Stimulated activated memory B cell treated with anti-CD40 and anti-IgM and Interleukin-4, amounts not matched to agents 10 μg/mL and 1 μg/mL and 100 μg/mL, for 72 hours (primary cell): ENCODE results near the gene CDH4.
A peak's percentile ranks its signal among the peaks of the same experiment; 100 is the strongest.

Source experiments
- ATAC-seq: fragments of 150-1000 bp; cut with Tn5 transposase; 2 replicates; pipeline ENCODE4 v1.10.0; 2021
- H3K27ac Mint-ChIP-seq: one replicate; pipeline ENCODE4 v1.8.0; 2022; ENCODE audit warnings: mild to moderate bottlenecking, mixed read lengths
- H3K27me3 Mint-ChIP-seq: one replicate; pipeline ENCODE4 v1.8.0; 2022; ENCODE audit warnings: mixed read lengths
- H3K36me3 Mint-ChIP-seq: one replicate; pipeline ENCODE4 v1.8.0; 2022; ENCODE audit warnings: mixed read lengths
- H3K4me1 Mint-ChIP-seq: one replicate; pipeline ENCODE4 v1.8.0; 2022; ENCODE audit warnings: mixed read lengths
- H3K4me3 Mint-ChIP-seq: one replicate; pipeline ENCODE4 v1.8.0; 2022; ENCODE audit warnings: mild to moderate bottlenecking, moderate library complexity, mixed read lengths
- H3K9me3 Mint-ChIP-seq: one replicate; pipeline ENCODE4 v1.8.0; 2022; ENCODE audit warnings: mixed read lengths

CDH4 gene

DNA sequence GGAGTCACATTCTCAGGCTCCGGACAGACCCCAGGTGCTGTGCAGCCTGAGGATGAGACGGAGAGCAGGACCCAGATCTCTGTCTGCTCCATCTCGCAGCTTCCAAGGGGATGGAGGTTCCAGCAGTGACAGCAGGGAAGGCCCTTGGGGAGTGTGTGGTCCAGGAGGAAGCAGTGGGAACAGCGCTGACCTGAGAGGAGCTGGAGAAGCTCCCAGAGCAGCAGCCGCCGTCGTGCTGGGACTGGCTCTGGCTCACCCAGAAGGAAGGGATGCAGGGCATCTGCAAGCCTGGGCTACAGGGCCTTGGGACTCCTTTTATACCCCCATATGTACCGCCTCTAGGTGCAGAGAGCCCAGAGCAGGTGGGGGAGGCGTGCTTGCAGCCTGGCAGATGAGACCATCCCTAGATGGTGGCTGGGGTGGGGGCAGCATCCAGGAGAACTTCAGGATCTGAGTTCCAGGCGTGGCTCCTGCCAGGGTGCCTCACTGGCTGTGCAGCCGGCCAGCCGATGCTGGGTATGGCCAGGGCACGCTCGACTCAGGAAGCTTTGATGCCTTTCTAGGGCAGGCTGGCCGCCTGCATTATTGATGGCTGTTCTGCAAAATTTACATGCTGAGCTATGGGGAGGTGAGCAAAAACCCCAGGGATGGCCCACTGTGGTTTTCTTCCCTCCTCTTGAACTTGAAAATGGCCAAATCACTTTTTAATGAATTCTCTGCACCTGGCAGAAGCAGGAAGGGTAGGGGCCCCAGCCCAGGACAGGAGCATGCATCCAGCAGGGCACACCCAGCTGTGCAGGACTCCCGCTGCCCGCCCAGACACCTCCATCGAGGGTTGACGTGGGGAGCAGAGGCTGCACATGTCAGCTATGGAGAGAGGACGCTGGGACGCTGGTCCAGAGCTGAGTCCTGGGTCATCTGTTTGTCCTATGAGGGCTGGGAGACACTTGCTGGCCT, 634.0 kb downstream of the CDH4 start:
- no peak overlapping the region for H3K4me3 Mint-ChIP-seq
- H3K9me3 Mint-ChIP-seq = peaks cover 13% of the 10 kb centered on the region
- H3K36me3 Mint-ChIP-seq = no peaks in the 10 kb centered on the region
- peaks cover 30% of the 10 kb centered on the region for H3K27me3 Mint-ChIP-seq
- no peak for ATAC-seq
- peaks cover 5% of the 10 kb centered on the region for H3K4me1 Mint-ChIP-seq
- no peak overlapping the region for H3K27ac Mint-ChIP-seq

DNA sequence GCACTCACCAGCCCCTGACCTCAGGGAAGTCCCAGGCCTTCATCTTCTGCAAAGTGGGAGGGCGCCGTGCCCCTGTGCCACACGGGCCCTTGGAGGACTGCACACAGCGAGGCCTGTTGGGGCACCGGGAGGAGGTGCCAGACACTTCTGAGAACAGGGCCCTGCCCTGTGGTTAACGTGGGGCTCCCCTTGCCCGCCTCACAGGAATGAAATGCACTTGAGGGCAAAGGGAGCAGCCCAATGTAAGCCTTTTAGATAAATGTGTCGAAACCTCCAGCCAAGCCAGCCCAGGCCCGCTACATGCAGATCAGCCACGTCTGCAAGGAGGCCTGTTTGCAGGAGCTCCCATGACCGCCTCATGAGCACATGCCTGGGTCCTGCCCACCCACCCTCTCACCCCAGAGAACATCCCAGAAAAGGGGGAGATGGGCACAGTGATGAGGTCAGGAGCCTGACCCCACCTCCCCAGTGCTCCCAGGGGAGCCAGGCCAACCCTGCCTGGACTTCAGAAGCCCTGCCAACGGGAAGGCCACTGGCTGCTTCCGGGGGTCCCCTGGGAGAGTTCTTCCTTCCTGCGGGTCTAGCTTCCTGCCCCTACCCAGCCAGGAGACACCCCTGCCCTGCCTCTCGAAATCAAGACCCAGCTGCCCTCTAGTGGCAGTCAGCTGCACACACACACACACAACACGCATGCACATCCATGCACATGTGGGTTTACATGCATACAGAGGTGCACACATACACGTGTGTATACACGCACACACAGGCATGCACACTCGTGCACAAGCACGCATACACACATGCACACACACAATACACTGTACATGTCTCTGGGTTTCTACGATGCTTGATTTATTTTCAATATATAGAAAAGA, 634.9 kb downstream of the CDH4 start:
- peaks cover 5% of the 10 kb centered on the region for H3K4me1 Mint-ChIP-seq
- H3K36me3 Mint-ChIP-seq = no peaks in the 10 kb centered on the region
- peak; percentile 54 for ATAC-seq
- H3K27me3 Mint-ChIP-seq = peaks cover 31% of the 10 kb centered on the region
- no peak overlapping the region for H3K27ac Mint-ChIP-seq
- no peak overlapping the region for H3K4me3 Mint-ChIP-seq
- H3K9me3 Mint-ChIP-seq = peaks cover 13% of the 10 kb centered on the region

DNA sequence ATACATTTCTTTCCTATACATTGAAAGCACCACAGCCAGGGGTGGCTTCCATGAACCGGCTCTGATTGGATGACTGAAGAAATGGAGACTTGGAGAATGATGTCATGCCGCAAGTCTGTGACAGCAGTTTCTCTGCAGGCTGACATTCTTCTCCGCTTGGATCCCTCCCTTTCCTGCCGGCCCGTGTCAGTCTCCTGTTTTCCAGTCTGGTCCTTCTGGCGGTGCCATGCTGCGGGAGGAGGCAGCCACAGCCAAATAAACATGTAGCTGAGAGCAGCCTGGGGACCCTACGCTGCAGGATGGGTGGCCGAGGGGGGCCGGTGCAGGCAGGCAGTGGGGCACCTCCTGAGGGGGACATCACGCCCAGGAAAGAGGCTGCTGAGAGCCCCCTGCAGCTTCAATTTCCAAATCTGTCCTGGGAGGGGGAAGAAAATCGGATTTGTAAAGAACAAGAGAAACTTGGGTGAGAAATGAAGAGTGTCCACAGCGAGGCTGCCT, 635.6 kb downstream of the CDH4 start:
- H3K4me1 Mint-ChIP-seq = peaks cover 5% of the 10 kb centered on the region
- no peak overlapping the region for H3K27ac Mint-ChIP-seq
- H3K36me3 Mint-ChIP-seq = no peaks in the 10 kb centered on the region
- no peak for ATAC-seq
- H3K9me3 Mint-ChIP-seq = peaks cover 16% of the 10 kb centered on the region
- H3K27me3 Mint-ChIP-seq = peaks cover 38% of the 10 kb centered on the region
- H3K4me3 Mint-ChIP-seq = no peak overlapping the region

DNA sequence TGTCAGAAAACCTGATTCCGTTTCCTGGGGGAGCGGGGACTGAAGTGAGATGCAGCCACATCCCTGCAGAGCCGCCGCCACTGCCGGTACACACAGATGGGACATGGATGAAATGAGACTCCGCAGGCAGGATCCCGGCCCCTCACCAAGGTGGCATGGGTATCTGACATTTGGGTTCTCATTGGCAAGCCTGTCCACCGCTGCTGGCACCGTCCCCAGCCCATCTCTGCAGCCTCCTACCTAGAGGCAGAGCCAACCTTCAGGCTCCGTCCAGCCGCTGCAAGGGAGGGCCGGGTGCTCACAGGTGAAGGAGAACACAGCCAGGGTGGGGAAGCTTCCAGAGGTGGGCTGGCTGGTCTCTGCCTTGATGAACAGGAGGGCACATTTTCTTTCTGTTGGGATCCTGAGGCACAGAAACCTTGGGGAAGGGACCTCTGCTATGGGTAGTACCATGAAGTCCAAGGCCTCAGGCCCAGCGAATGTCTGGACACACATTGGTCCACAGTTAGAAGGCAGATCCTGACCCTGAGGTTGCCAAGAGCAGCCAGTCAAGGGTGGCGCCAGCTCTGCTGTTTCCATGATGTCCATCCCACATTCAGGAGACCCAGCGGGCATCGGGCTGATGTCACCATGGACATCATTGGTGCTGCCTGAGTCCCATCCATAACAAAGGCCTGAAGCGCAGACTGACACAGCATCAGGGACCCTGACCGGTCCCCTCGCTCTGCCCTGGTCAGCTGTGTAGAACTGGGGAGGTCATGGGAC, 636.2 kb downstream of the CDH4 start:
- no peak overlapping the region for H3K27ac Mint-ChIP-seq
- H3K4me1 Mint-ChIP-seq = peaks cover 5% of the 10 kb centered on the region
- H3K27me3 Mint-ChIP-seq = peaks cover 34% of the 10 kb centered on the region

DNA sequence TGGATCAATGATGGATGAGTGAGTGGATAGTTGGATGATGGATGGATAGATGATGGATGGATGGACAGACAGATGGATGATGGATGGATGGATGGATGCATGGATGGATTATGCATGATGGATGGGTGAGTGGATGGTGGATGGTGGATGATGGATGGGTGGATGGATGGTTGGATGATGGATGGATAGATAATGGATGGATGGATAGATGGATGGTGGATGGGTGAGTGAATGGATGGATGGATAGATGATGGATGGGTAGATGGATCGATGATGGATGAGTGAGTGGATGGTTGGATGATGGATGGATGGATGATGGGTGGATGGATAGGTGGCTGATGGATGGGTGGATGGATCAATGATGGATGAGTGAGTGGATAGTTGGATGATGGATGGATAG, 637.6 kb downstream of the CDH4 start:
- Mint-ChIP-seq H3K27ac (no peak overlapping the region), H3K27me3 (peaks cover 30% of the 10 kb centered on the region), H3K9me3 (peaks cover 21% of the 10 kb centered on the region)

More for the DNA sequence above, 636.2 kb downstream of the CDH4 start:
- H3K9me3 Mint-ChIP-seq = peaks cover 17% of the 10 kb centered on the region
- H3K36me3 Mint-ChIP-seq = no peaks in the 10 kb centered on the region
- no peak for ATAC-seq
- no peak overlapping the region for H3K4me3 Mint-ChIP-seq

DNA sequence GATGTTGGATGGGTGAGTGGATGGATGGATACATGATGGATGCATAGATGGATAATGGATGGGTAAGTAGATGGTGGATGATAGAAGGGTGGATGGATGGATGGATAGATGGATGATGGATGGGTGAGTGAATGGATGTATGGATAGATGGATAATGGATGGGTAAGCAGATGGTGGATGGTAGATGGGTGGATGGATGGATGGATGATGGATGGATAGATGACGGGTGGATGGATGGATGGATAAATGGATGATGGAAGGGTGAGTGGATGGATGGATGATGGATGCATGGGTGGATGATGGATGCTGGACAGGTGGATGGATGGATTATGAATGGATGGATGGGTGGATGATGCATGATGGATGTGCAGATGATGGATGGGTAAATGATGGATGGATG, 638.1 kb downstream of the CDH4 start:
- no peak for ATAC-seq
- H3K4me1 Mint-ChIP-seq = peaks cover 5% of the 10 kb centered on the region

More for the DNA sequence above, 637.6 kb downstream of the CDH4 start:
- Mint-ChIP-seq H3K4me1 (peaks cover 5% of the 10 kb centered on the region), H3K4me3 (no peak overlapping the region), H3K36me3 (no peaks in the 10 kb centered on the region)
- ATAC-seq = no peak

DNA sequence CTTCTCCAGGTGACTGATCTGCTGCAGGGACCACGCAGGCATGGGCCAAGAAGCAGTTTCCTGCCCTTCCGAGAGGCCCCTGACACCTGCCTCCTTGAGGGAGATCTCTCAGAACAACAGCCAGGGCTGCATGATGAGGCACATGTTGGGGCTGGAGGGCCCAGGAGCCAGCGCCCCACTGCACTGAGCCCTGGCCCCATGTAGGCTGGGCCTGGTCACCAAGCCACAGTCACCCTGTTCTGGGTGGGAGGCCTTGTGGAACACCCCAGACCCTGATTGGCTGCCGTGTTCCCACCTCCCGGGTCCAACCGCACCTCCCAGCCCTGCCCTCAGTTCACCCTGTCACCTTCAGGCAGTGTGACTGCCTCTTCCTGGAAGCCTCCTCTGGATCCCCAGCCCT, 639.4 kb downstream of the CDH4 start:
- Mint-ChIP-seq H3K36me3 (no peaks in the 10 kb centered on the region), H3K4me1 (peaks cover 9% of the 10 kb centered on the region), H3K27me3 (peaks cover 39% of the 10 kb centered on the region), H3K27ac (no peak overlapping the region), H3K4me3 (no peak overlapping the region), H3K9me3 (peaks cover 21% of the 10 kb centered on the region)
- no peak for ATAC-seq

More for the DNA sequence above, 638.1 kb downstream of the CDH4 start:
- peaks cover 30% of the 10 kb centered on the region for H3K27me3 Mint-ChIP-seq
- H3K36me3 Mint-ChIP-seq = no peaks in the 10 kb centered on the region
- peaks cover 21% of the 10 kb centered on the region for H3K9me3 Mint-ChIP-seq
- H3K4me3 Mint-ChIP-seq = no peak overlapping the region
- H3K27ac Mint-ChIP-seq = no peak overlapping the region

DNA sequence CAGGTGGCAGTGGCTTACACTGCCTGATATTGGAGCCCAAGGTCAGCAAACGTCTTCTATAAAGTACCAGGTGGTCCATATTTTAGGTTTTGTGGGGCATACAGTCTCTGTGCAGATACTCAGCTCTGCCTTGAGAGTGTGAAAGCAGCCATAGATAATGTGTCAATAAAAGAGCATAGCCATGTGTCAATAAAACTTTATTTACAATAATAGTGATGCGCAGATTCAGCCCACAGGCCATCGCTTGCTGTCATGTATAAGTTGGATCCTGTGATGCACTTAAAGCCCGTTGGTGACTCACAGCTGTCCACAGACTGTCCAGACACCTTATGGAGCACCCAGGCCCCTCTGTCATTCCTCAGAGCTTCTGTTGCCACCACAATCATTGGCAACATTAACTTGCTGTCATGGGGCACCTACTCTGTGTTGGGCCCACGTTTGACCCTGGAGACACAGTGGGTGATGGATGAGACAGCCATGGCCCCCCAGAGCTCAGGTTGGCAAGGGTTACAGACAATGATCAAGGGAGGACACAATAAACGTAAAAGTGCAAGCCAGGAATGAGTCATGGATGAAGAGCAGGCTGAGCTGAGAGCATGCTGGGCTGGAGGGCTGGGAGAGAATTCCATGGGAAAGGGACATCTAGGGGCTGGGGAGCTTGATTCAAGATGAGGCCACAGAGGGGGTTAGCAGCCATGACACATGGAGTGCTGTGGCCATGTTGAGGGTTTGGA, 640.0 kb downstream of the CDH4 start:
- peaks cover 42% of the 10 kb centered on the region for H3K27me3 Mint-ChIP-seq
- peaks cover 9% of the 10 kb centered on the region for H3K4me1 Mint-ChIP-seq
- peaks cover 21% of the 10 kb centered on the region for H3K9me3 Mint-ChIP-seq
- no peaks in the 10 kb centered on the region for H3K36me3 Mint-ChIP-seq
- no peak for ATAC-seq
- H3K4me3 Mint-ChIP-seq = no peak overlapping the region
- H3K27ac Mint-ChIP-seq = no peak overlapping the region

DNA sequence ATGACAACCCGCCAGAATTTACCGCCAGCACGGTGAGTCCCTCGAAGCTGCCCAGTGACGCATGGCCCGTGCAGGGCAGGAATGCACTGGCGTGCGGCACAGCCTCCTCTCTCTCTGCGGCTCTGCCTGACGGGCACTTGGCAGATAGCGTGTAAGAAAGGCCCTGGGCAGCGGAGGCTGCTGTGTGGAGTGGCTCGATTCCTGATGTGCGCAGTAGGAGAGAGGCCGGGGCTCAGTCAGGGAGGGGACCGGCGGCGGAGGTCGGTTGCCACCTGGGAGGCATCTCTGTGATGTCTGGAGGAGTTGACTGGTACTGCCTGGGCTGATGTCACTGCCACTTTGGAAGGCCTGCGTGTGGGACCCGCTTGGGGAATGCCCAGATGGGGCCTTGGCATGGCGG, 643.0 kb downstream of the CDH4 start:
- ATAC-seq = no peak
- no peak overlapping the region for H3K27ac Mint-ChIP-seq
- H3K4me3 Mint-ChIP-seq = no peak overlapping the region
- peaks cover 12% of the 10 kb centered on the region for H3K9me3 Mint-ChIP-seq
- H3K4me1 Mint-ChIP-seq = peaks cover 6% of the 10 kb centered on the region
- peaks cover 43% of the 10 kb centered on the region for H3K27me3 Mint-ChIP-seq
- no peaks in the 10 kb centered on the region for H3K36me3 Mint-ChIP-seq

DNA sequence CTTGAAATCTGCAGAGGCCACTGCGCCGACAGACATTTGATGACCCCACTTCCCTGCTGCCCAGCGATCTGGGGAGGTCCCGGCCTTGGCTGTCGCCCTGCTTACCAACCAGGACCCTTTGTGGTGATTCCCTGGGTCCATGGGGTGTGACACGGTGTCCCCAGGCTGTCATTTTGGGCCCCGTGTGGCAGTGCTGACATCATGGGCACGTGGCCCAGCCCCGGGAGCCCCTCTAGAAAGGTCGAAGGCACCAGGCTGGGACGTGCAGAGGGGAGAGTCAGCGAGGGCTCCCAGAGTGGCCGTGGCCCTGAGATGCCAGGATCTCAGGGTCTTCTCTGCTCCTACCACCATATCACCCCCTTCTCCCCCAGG, 643.6 kb downstream of the CDH4 start:
- Mint-ChIP-seq H3K4me3 (no peak overlapping the region), H3K4me1 (peaks cover 6% of the 10 kb centered on the region), H3K27me3 (peaks cover 36% of the 10 kb centered on the region), H3K9me3 (peaks cover 7% of the 10 kb centered on the region), H3K36me3 (no peaks in the 10 kb centered on the region), H3K27ac (no peak overlapping the region)
- ATAC-seq = no peak

DNA sequence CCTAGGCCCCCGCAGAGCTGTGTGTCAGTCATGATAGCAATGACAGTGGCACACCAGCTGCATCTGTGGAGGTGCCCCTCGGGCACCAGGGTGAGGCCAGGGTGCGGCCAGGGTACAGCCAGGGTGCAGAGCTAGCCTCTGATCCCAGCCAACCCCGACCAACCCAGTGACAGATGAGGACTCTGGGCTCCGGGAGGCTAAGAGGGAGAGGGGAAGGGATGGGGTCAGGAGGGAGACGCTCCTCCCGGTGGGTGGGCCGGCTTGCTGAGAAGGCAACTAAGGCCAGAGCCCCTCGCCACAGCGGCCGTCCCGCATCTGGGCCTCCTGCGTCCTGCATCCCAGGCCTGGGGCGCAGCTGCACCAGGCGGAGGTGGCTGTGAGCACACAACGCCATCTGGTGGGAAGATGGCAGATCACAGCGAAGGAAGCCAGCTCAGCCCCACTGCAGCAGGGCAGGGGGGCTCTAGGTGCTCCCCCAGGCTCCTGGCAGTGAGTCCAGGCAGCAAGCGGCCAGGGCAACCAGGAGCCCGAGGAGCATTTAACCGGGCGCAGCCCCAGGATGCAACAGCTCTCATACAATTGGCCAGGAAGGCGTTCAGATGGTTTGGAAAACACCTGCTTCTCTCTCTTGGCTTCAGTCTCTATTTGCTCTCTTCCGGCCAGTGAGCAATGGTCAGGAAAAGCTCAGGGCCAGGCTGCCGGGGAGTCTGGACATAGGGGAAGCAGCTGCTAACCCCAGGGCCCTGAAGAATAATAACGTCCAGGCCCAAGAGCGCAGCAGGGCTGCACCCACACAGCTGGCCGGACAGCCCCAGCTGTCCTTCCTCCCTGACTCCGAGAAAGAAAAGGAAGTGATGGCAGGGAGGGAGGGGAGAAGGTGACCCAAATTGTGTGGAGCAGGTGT, 644.2 kb downstream of the CDH4 start:
- peaks cover 7% of the 10 kb centered on the region for H3K9me3 Mint-ChIP-seq
- peaks cover 6% of the 10 kb centered on the region for H3K4me1 Mint-ChIP-seq
- H3K27ac Mint-ChIP-seq = no peak overlapping the region
- no peak overlapping the region for H3K4me3 Mint-ChIP-seq
- peak; percentile 46 for ATAC-seq
- H3K36me3 Mint-ChIP-seq = no peaks in the 10 kb centered on the region
- H3K27me3 Mint-ChIP-seq = peaks cover 32% of the 10 kb centered on the region

DNA sequence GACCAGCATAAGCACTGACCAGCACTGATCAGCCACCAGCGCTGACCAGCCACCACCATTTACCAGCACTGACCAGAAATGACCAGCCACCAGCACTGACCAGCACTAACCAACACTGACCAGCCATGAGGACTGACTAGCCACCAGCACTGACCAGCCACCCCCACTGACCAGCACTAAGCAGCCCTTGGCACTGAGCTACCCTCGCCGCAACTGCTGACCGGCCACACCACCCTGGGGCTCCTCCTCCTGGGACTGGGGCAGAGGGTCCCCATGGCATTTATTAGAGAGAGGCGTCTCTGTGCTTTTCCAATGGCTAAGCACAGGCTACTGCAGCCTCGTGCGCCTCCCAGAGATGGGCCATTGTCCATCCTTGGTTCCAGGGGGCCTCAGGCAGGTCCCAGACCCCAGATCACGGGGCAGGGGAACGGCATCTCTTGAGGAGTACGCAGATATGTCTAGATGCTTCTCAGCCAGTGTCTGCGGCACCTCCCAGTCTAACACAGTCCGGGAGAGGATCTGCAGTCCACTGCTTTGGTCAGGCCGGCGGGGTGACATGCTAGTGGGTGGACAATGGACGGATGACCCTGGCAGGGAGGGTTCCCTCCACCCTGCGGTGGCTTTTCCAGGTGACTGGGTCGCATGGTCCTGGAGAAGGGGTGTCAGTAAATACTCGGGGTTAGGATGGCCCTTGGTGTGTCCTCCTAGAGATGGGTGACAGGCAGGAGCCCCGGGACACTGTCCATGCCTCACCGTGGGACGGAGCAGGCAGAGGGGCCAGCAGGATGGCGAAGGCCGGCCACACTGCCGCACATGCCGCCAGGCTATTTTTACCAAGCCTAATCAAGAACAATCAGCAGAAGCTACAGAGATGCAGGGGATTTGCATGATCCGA, 645.6 kb downstream of the CDH4 start:
- H3K27me3 Mint-ChIP-seq = peaks cover 25% of the 10 kb centered on the region
- no peak overlapping the region for H3K4me3 Mint-ChIP-seq
- H3K27ac Mint-ChIP-seq = no peak overlapping the region
- no peaks in the 10 kb centered on the region for H3K36me3 Mint-ChIP-seq
- no peak for ATAC-seq
- peaks cover 6% of the 10 kb centered on the region for H3K4me1 Mint-ChIP-seq
- peaks cover 5% of the 10 kb centered on the region for H3K9me3 Mint-ChIP-seq

DNA sequence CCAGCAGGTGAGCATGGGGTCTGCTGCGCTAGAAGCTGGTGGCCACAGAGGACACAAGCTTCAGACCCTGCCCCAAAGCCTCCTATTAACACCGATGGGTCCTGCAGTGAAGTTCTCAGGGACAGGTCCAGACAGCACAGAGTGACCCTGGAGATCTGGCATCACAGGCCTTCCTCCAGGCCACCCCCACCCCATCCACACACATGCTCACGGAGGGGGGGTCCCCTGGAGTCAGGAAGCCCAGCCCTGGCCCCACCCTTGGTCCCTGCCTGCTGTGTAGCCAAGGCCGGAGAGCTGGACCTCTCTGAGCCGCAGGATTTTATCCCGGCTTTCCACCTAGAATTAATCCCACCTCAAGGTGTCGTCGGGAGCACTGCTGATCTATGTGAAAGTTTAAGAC, 646.3 kb downstream of the CDH4 start:
- peaks cover 6% of the 10 kb centered on the region for H3K4me1 Mint-ChIP-seq
- H3K27ac Mint-ChIP-seq = no peak overlapping the region
- peaks cover 2% of the 10 kb centered on the region for H3K9me3 Mint-ChIP-seq
- H3K36me3 Mint-ChIP-seq = no peaks in the 10 kb centered on the region
- ATAC-seq = no peak
- peaks cover 26% of the 10 kb centered on the region for H3K27me3 Mint-ChIP-seq
- no peak overlapping the region for H3K4me3 Mint-ChIP-seq
